Measurements from ENCODE around the gene IFT52.

GRCh38 chr20:43568706-43569105 lies 22.0 kb upstream of the IFT52 start:
- no peak for TF ChIP-seq RNF2 (IDR thresholded peaks at IDR 0.05; ENCODE audit: borderline replicate concordance, low read depth, low read length, missing control alignments, poor library complexity, severe bottlenecking)
- TF ChIP-seq RFX5 (IDR thresholded peaks at IDR 0.05; ENCODE audit: borderline replicate concordance, low read depth, low read length): no peak
- no peak for TF ChIP-seq TAF1 (IDR thresholded peaks at IDR 0.05; ENCODE audit: low read depth, low read length)
- TF ChIP-seq EZH2 (IDR thresholded peaks at IDR 0.05; ENCODE audit: low read depth, low read length, severe bottlenecking): no peak
- no peak for TF ChIP-seq EP300 (IDR thresholded peaks at IDR 0.05; ENCODE audit: borderline replicate concordance in 1 of 2, low read depth in 2 of 2, low read length in 2 of 2)
- TF ChIP-seq KDM1A (IDR thresholded peaks at IDR 0.05; ENCODE audit: borderline replicate concordance, low read length): no peak

Measured in H1 (cell line).